NT2/D1 (cell line): ENCODE data around the gene OR51S1.

Source experiments
- DNase-seq: peaks from one replicate; pipeline ENCODE4 v3.0.0-alpha.2; 2011; ENCODE audit warnings: low read depth, low spot score
- H3K27me3 ChIP-seq: 2 replicates; pipeline ENCODE4 v1.6.0; 2011; ENCODE audit warnings: mild to moderate bottlenecking; ENCODE audit not compliant: insufficient read length, insufficient read depth
- H3K36me3 ChIP-seq: 2 replicates; pipeline ENCODE4 v1.6.1; 2011; ENCODE audit warnings: mild to moderate bottlenecking, low read length, mixed read lengths; ENCODE audit not compliant: insufficient read depth, insufficient read length
- H3K4me1 ChIP-seq: 2 replicates; pipeline ENCODE4 v1.5.1; 2011; ENCODE audit not compliant: insufficient read depth, insufficient read length
- H3K4me3 ChIP-seq: 2 replicates; pipeline ENCODE4 v1.5.1; 2011; ENCODE audit warnings: low read depth; ENCODE audit not compliant: insufficient read length
- H3K9ac ChIP-seq: 2 replicates; pipeline ENCODE4 v1.6.0; 2011; ENCODE audit warnings: low read depth; ENCODE audit not compliant: insufficient read length
- H3K9me3 ChIP-seq: 2 replicates; pipeline ENCODE4 v1.5.1; 2011; ENCODE audit warnings: mild to moderate bottlenecking, low read length; ENCODE audit not compliant: insufficient read depth
- SUZ12 ChIP-seq: IDR thresholded peaks from 2 replicates; pipeline ENCODE4 v1.6.1; 2011; ENCODE audit not compliant: insufficient read length, insufficient read depth; ENCODE audit errors: extremely low read depth
- YY1 ChIP-seq: IDR thresholded peaks from 2 replicates; pipeline ENCODE4 v1.6.1; 2011; ENCODE audit not compliant: insufficient read length, insufficient read depth
- ZNF274 ChIP-seq: IDR thresholded peaks from 2 replicates; pipeline ENCODE4 v1.6.1; 2011; ENCODE audit warnings: mild to moderate bottlenecking, low read depth, low read length

Gene OR51S1

GRCh38 chr11:4848908-4849532 is at the start of gene OR51S1:
Gene OR51S1, minus strand, starts transcription at chr11:4849208. Its CDS starts 0 bp downstream, at chr11:4849208.
- H3K4me1 ChIP-seq = no peaks in the 10 kb centered on the region
- H3K36me3 ChIP-seq = no peaks in the 10 kb centered on the region
- no peak within 1 kb of the TSS for H3K4me3 ChIP-seq
- TF ChIP-seq ZNF274 (no peak), YY1 (no peak), SUZ12 (no peak)
- no peaks in the 10 kb centered on the region for H3K27me3 ChIP-seq
- no peak for DNase-seq
- no peak within 1 kb of the TSS for H3K9ac ChIP-seq
- no peaks in the 10 kb centered on the region for H3K9me3 ChIP-seq

- no peaks in the 10 kb centered on the region for H3K4me1 ChIP-seq
- H3K27me3 ChIP-seq = no peaks in the 10 kb centered on the region
- no peak overlapping the region for H3K4me3 ChIP-seq
- TF ChIP-seq ZNF274 (no peak), SUZ12 (no peak), YY1 (no peak)
- DNase-seq = no peak
- no peaks in the 10 kb centered on the region for H3K9me3 ChIP-seq
- H3K36me3 ChIP-seq = no peaks in the 10 kb centered on the region
- H3K9ac ChIP-seq = no peak overlapping the region
Measured at GRCh38 chr11:4891996-4892640, 43.1 kb upstream of the OR51S1 start.

GRCh38 chr11:4890279-4890678 is 41.3 kb upstream of the OR51S1 start:
- no peaks in the 10 kb centered on the region for H3K27me3 ChIP-seq
- H3K4me3 ChIP-seq = no peak overlapping the region
- H3K9me3 ChIP-seq = no peaks in the 10 kb centered on the region
- H3K36me3 ChIP-seq = no peaks in the 10 kb centered on the region
- TF ChIP-seq SUZ12 (no peak), YY1 (no peak), ZNF274 (no peak)
- no peak for DNase-seq
- no peak overlapping the region for H3K9ac ChIP-seq
- no peaks in the 10 kb centered on the region for H3K4me1 ChIP-seq

GRCh38 chr11:4887591-4887990 is 38.6 kb upstream of the OR51S1 start:
- no peaks in the 10 kb centered on the region for H3K36me3 ChIP-seq
- H3K9ac ChIP-seq = no peak overlapping the region
- DNase-seq = no peak
- no peaks in the 10 kb centered on the region for H3K9me3 ChIP-seq
- no peaks in the 10 kb centered on the region for H3K27me3 ChIP-seq
- TF ChIP-seq ZNF274 (no peak), YY1 (no peak), SUZ12 (no peak)
- H3K4me3 ChIP-seq = no peak overlapping the region
- no peaks in the 10 kb centered on the region for H3K4me1 ChIP-seq

- no peaks in the 10 kb centered on the region for H3K4me1 ChIP-seq
- H3K27me3 ChIP-seq = no peaks in the 10 kb centered on the region
- no peak for DNase-seq
- no peak overlapping the region for H3K9ac ChIP-seq
- no peak for TF ChIP-seq ZNF274
- TF ChIP-seq SUZ12 = no peak
- no peak for TF ChIP-seq YY1
- H3K9me3 ChIP-seq = no peaks in the 10 kb centered on the region
- H3K36me3 ChIP-seq = no peaks in the 10 kb centered on the region
- H3K4me3 ChIP-seq = no peak overlapping the region
Measured at GRCh38 chr11:4886186-4886585, 37.2 kb upstream of the OR51S1 start.

GRCh38 chr11:4884361-4884760 is 35.4 kb upstream of the OR51S1 start:
- DNase-seq = no peak
- TF ChIP-seq SUZ12 (no peak), ZNF274 (no peak), YY1 (no peak)
- H3K4me3 ChIP-seq = no peak overlapping the region
- no peaks in the 10 kb centered on the region for H3K4me1 ChIP-seq
- H3K9ac ChIP-seq = no peak overlapping the region
- H3K9me3 ChIP-seq = no peaks in the 10 kb centered on the region
- no peaks in the 10 kb centered on the region for H3K27me3 ChIP-seq
- no peaks in the 10 kb centered on the region for H3K36me3 ChIP-seq

- no peaks in the 10 kb centered on the region for H3K27me3 ChIP-seq
- H3K36me3 ChIP-seq = no peaks in the 10 kb centered on the region
- no peak overlapping the region for H3K9ac ChIP-seq
- H3K9me3 ChIP-seq = no peaks in the 10 kb centered on the region
- TF ChIP-seq YY1 = no peak
- TF ChIP-seq SUZ12 = no peak
- TF ChIP-seq ZNF274 = no peak
- no peak for DNase-seq
- H3K4me3 ChIP-seq = no peak overlapping the region
- no peaks in the 10 kb centered on the region for H3K4me1 ChIP-seq
Measured at GRCh38 chr11:4882543-4882942, 33.5 kb upstream of the OR51S1 start.
